Fibroblast of skin of left quadriceps (primary cell): Measurements from ENCODE around the gene SEC16A.
"Not testable (repeated sequence)": the region's sequence is repeated elsewhere in the genome, so short reads cannot be mapped to it uniquely, and the experiment has no call there.

Source experiments
- DNase-seq, 2 experiments: peaks; one replicate each; pipeline ENCODE4 v3.0.0-alpha.2; 2013; ENCODE audit warnings: low read depth in 2 of 2

SEC16A gene

GRCh38 chr9:136419092-136419420 is 63.8 kb downstream of the SEC16A start:
- no peak for DNase-seq

- no peak for DNase-seq
Observed at GRCh38 chr9:136418182-136419091, 64.4 kb downstream of the SEC16A start.

GRCh38 chr9:136416914-136417313 is 65.9 kb downstream of the SEC16A start:
- DNase-seq, result no peak

GRCh38 chr9:136416427-136416826 is 66.4 kb downstream of the SEC16A start:
- DNase-seq, result no peak

- no peak for DNase-seq
Observed at GRCh38 chr9:136412962-136413361, 69.9 kb downstream of the SEC16A start.

- no peak for DNase-seq
Observed at GRCh38 chr9:136411378-136411777, 71.5 kb downstream of the SEC16A start.

GRCh38 chr9:136410500-136411287 is 72.1 kb downstream of the SEC16A start, which contains the start of the genes ENTR1 and PMPCA:
TSS of gene ENTR1 (minus strand) at chr9:136410614. CDS start at chr9:136410397, 217 bp downstream.
TSS of gene PMPCA (plus strand) at chr9:136410658. CDS start at chr9:136410669, 11 bp downstream.
- DNase-seq, result peak; percentile 62 to 71

- no peak for DNase-seq
Observed at GRCh38 chr9:136409557-136410455, 73.0 kb downstream of the SEC16A start.

GRCh38 chr9:136407911-136408310 is 74.9 kb downstream of the SEC16A start:
- DNase-seq, result no peak

GRCh38 chr9:136407061-136407460 is 75.8 kb downstream of the SEC16A start:
- not testable (repeated sequence) for DNase-seq

GRCh38 chr9:136405904-136406303 is 76.9 kb downstream of the SEC16A start:
- DNase-seq, result not testable (repeated sequence)

- no peak for DNase-seq
Observed at GRCh38 chr9:136405481-136405880, 77.4 kb downstream of the SEC16A start.

- no peak for DNase-seq
Observed at GRCh38 chr9:136404801-136405136, 78.1 kb downstream of the SEC16A start.

- DNase-seq, result no peak
Observed at GRCh38 chr9:136403915-136404800, 78.7 kb downstream of the SEC16A start.

GRCh38 chr9:136403538-136403914 is 79.3 kb downstream of the SEC16A start:
- DNase-seq, result no peak

- no peak for DNase-seq
Observed at GRCh38 chr9:136402067-136402466, 80.8 kb downstream of the SEC16A start.

GRCh38 chr9:136401173-136401922 is 81.5 kb downstream of the SEC16A start:
- no peak for DNase-seq

- DNase-seq, result peak; percentile 57
Observed at GRCh38 chr9:136400038-136400834, 82.6 kb downstream of the SEC16A start, which contains the start of gene SNAPC4. TSS of gene SNAPC4 (minus strand) at chr9:136400170. CDS start at chr9:136398428, 1,742 bp downstream.
